Lower leg skin (tissue), 4 donors: ENCODE data around the gene CAMKK1. TPM values are rescaled to one million over a fixed set of nuclear protein-coding genes. Genes with fewer than 3 reads are reported as not detected.

ENCODE experiments used
- DNase-seq, 2 donors: peaks; one replicate each; pipeline ENCODE4 v3.0.0-alpha.2; 2019; ENCODE audit warnings: low spot score in 2 of 2
- H3K4me3 ChIP-seq: fragments of 200-600 bp; sonication (generic); 2 replicates; pipeline ENCODE4 v1.5.1; 2017; ENCODE audit warnings: mild to moderate bottlenecking, low read depth; ENCODE audit not compliant: poor library complexity, severe bottlenecking
- CTCF ChIP-seq, 3 donors: fragments of 450-650 bp; IDR thresholded peaks; one replicate each; pipeline ENCODE4 v1.5.1; 2016; ENCODE audit warnings: antibody characterized with exemption in 3 of 3, mild to moderate bottlenecking in 3 of 3, moderate library complexity in 2 of 3
- POLR2A ChIP-seq, 2 donors: fragments of 450-650 bp; IDR thresholded peaks; one replicate each; pipeline ENCODE4 v1.6.1; 2016 to 2017; ENCODE audit warnings: antibody characterized with exemption in 2 of 2, mild to moderate bottlenecking in 1 of 2, moderate library complexity in 1 of 2
- WGBS, 2 donors: methylation state at CpG; one replicate each; pipeline ENCODE4 v1.1.5; 2018; 5-methylcytosine and 5-hydroxymethylcytosine counted together
- intact Hi-C: fragments of 100-400 bp; cut with DNase I; formaldehyde crosslinking; loops from one replicate; pipeline ENCODE4 v1.15.0; 2023; ENCODE audit warnings: low total_unique reads
- total RNA-seq, 4 donors: library from RNA; depleted of rRNA; stranded (reverse); fragments of >200 nt; gene quantifications; one replicate each; pipeline ENCODE4 v1.1.0, GENCODE V29; 2016

CAMKK1 gene
- total RNA-seq, 4 donors from 2014 or later, result 7.3 to 21.2 (median 14.6) TPM

- 79 to 88% methylated on average over 10 of the region's 10 CpGs for WGBS, 2 donors
- intact Hi-C loops, result no loop called here
These were observed 40.3 kb downstream of the CAMKK1 start for GRCh38 chr17:3852561-3852960.

GRCh38 chr17:3851461-3852100 is 41.3 kb downstream of the CAMKK1 start:
- DNase-seq, result no peak
- 68 to 73% methylated on average over 24 of the region's 24 CpGs for WGBS, 2 donors
- TF ChIP-seq POLR2A (IDR thresholded peaks at IDR 0.05) (no peak), CTCF (IDR thresholded peaks at IDR 0.05) (no peak)
- intact Hi-C loops, result no loop called here
- no peak overlapping the region for H3K4me3 ChIP-seq

More at GRCh38 chr17:3852561-3852960, 40.3 kb downstream of the CAMKK1 start:
- TF ChIP-seq CTCF (IDR thresholded peaks at IDR 0.05), result no peak
- TF ChIP-seq POLR2A (IDR thresholded peaks at IDR 0.05), result no peak
- H3K4me3 ChIP-seq, result no peak overlapping the region
- no peak for DNase-seq

GRCh38 chr17:3848229-3848835 is 44.5 kb downstream of the CAMKK1 start:
- no peak for TF ChIP-seq CTCF (IDR thresholded peaks at IDR 0.05)
- no peak for TF ChIP-seq POLR2A (IDR thresholded peaks at IDR 0.05)
- DNase-seq, result no peak
- WGBS, 2 donors, result 76 to 83% methylated on average over 9 of the region's 9 CpGs
- H3K4me3 ChIP-seq, result no peak overlapping the region
- intact Hi-C loops, result no loop called here

- no peak for DNase-seq
- TF ChIP-seq CTCF (IDR thresholded peaks at IDR 0.05) (no peak), POLR2A (IDR thresholded peaks at IDR 0.05) (no peak)
- no peak overlapping the region for H3K4me3 ChIP-seq
- intact Hi-C loops, result no loop called here
- 94 to 96% methylated on average over 9 of the region's 9 CpGs for WGBS, 2 donors
These were observed 45.6 kb downstream of the CAMKK1 start for GRCh38 chr17:3847165-3847670.

GRCh38 chr17:3846437-3847164 is 46.3 kb downstream of the CAMKK1 start:
- DNase-seq, result no peak
- intact Hi-C loops, result no loop called here
- H3K4me3 ChIP-seq, result no peak overlapping the region
- WGBS, 2 donors, result 47 to 52% methylated on average over 13 to 17 of the region's 17 CpGs
- TF ChIP-seq CTCF (IDR thresholded peaks at IDR 0.05), result no peak
- TF ChIP-seq POLR2A (IDR thresholded peaks at IDR 0.05), result no peak
